CD4-positive, alpha-beta T cell treated with Interleukin-10 for 1 hour (primary cell): Measurements from ENCODE around the gene XNDC1N.

Experiments used
- DNase-seq: peaks from one replicate; pipeline ENCODE4 v3.0.0-alpha.2; 2020

XNDC1N gene, protein sequence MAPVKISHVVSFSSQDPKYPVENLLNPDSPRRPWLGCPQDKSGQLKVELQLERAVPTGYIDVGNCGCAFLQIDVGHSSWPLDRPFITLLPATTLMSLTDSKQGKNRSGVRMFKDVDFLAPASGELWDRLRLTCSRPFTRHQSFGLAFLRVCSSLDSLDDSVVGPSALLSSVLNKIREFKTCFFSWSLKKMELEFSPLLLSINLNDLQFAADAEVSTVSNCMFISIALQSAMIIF

DNA sequence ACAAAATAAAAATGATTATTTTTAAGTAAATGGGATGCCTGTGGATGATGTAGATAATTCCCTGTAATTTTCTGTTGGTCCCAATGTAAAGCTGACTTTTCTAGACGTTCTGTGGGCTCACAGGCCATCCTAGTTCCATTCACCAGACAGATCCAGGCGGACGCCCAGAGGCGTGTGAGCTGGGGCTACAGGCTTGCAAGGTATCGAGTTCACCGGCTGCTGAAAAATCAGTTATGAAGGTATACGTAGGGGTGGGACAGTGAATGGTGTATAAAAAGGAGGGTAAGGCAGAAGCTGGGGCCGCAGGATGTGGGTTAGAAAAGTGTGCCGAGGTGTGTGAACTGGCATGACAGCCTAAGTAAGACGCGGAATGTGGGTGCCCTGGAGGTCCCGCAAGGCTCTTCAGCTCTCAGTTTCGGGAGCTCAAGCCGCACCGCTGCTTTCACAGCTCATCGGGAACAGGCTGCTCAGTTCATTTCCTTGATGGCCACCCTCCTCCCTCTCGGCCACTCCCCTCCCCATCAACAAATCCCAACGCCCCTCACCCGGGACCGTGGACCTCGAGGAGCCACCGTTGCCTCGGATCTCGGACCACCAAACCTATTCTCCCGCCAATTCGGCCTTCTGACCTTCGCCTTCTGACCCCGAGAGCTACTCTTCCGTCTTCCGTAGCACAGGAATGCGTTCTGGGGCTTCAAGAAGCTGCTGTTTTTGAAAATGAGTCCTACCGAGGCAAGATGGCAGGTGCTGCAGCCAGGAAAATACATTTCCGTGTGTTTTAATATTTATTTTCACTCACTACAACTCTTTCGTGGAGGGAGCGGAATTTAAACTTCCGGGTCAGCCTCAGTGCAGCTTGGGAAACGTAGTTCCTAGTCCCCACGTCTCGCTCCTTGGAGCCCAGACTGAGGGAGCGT lies at the start of gene XNDC1N:
Gene XNDC1N (minus strand): TSS at position 775 of the 917 bp plus-strand sequence. CDS start 5,241 bp downstream, outside the sequence.
- DNase-seq = peak; percentile 66

DNA sequence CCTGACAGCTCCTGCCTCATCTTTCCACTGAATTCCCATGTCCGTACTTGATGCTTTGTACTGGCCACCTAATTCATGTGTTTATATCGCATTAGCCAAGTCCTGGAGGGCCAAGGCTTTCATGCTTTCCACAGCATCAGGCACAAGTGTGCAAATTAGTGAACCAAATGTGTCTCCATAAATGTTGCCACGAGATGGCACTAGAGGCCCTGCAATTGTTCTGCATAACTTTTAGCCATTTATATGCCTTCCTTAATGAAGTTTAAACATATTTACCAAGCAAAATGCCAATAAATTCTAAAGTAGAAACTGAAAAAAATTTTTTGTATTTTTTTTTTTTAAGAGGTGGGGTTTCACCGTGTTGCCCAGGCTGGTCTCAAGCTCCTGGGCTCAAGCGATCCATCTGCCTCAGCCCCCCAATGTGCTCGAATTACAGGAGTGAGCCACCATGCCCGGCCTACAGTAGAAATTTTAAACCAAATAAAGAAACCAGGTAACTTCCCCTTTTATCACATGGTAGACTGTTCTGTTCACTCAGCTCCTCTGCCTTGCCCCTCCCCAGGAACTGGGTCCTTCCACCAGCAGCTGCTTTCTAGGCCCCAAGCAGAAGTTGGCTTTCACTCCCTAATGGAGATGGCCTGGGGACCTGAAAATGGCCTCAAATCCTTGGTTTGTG lies 49.5 kb upstream of the XNDC1N start:
- peak; percentile 67 for DNase-seq

DNA sequence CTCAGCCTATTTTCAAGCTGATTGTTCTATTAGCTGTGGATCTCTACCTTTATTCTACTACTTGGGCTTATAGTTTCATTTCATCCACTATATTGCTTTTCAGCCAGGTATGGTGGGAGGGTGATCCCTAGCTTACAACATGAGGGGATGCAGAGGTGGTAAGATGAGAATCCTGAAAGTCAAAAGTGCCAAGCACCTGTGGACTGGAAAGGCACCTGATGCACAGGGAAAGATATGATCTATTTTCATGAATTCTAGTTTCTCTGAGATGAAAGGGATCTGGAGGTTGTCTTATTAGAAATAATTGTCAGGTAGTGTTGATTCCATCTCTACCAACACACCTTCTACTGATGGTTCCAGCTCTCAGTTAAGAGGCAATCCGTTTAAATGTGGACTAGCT lies 48.7 kb upstream of the XNDC1N start:
- no peak for DNase-seq

DNA sequence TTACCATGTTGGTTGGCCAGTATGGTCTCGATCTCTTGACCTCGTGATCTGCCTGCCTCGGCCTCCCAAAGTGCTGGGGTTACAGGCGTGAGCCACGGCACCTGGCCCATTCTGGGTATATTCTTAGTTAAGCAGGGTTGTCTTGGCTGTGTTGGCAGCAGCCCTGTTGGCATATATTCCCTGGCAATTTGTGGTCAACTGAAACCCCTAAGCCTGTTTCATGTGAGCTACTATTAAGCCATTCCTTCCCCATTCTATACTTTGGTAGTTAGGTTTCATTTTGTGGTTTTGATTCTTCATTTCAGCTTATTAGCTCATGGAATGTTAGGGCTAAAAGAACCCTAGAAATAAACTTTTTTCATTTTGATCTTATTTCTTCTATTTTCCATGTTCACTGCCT lies 48.2 kb upstream of the XNDC1N start:
- DNase-seq = no peak

DNA sequence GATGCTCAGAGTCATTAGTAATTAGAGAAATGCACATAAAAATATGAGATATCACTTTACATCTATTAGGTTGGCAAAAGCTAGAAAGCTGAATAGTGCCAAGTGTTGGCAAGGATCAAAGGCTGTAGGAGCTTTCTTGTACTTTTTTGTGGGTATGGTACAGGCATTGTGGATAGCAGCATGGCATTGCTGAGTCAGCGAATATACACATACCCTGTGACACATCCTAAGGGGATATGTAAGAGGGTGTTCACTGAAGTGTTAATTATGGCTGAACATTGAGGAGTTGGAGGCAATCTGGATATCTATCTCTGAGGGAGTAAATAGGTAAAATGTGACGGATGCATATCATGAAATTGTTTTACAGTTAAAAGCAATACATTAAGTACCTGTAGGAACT lies 43.3 kb upstream of the XNDC1N start:
- no peak for DNase-seq

DNA sequence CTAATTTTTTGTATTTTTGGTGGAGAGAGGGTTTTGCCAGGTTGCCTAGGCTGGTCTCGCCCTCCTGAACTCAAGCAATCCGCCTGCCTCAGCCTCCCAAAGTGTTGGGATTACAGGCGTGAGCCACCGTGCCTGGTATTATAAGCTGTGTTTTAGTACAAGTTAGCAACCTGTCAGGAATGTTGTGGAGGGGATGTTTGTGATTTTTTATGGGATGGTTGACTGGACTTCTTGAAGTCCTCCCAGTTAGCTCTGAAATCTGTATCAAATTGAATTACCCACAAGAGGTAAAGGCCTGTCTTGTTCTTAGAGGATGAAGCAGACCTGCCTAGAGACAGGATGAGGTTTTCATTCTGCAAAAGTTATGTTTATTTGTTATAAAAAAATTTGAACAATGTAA lies 36.2 kb upstream of the XNDC1N start:
- no peak for DNase-seq

DNA sequence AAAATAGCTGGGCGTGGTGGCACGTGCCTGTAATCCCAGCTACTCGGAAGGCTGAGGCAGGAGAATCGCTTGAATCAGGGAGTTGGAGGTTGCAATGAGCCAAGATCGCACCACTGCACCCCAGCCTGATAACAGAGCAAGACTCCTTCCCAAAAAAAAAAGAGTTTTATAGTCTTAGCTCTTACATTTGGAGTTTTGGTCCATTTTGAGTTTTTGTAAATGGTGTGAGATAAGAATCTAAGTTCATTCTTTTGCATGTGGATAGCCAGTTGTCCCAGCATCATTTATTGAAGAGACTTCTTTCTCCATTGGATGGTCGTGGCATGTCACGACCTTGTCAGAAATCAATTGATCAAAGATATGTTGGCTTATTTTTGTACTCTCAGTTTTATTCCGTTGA lies 35.1 kb upstream of the XNDC1N start:
- DNase-seq = no peak

DNA sequence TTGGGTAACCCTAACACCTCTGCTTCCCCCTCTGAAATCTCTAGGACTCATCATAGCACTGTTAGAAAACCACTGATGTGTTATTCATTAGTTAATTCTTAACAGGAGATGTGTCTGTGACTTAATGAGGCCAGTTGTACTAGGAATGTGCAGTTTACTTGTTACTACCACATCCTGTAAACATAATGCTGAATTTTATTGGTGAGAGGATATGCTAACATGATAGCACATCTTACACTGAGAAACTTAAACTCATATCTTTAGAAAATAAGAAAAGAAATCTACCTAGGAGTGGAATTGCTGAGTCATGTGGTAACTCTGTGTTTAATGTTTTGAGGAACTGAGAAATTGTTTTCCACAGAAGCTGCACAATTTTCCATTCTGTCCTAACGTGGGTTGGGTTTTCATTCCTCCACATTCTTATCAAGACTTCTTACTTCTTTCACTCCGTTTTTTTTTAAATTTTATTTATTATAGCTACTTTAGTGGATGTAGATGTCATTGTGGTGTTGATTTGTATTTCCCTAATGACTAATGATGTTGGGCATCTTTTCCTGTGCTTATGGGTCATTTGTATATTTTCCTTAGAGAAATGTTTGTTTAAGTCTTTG lies 34.1 kb upstream of the XNDC1N start:
- no peak for DNase-seq

DNA sequence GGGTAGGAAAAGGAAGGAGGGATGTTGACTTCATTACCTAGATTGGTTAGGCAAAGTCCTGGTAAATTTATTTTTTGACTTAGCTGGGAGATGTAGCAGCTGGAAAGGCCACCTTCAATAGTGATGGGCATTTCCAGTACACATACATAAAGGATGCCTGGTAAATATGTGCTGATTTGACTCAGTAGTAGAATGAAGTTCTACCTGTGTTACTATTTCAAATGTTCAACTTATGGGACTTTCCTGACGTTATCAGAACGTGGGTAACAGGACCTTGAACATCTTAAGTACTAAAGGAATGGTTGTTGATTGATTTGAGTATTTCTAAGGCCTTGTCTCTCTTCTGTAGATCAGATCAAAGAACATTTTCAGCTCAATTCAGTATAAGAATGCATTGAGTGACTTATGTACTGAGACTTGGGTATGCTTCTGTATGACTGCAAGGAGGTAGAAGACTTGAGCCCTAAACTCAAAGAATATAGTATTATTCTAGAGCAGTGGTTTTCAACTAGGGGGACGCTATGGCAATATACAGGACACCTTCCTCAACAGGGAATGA lies 27.6 kb upstream of the XNDC1N start:
- no peak for DNase-seq

DNA sequence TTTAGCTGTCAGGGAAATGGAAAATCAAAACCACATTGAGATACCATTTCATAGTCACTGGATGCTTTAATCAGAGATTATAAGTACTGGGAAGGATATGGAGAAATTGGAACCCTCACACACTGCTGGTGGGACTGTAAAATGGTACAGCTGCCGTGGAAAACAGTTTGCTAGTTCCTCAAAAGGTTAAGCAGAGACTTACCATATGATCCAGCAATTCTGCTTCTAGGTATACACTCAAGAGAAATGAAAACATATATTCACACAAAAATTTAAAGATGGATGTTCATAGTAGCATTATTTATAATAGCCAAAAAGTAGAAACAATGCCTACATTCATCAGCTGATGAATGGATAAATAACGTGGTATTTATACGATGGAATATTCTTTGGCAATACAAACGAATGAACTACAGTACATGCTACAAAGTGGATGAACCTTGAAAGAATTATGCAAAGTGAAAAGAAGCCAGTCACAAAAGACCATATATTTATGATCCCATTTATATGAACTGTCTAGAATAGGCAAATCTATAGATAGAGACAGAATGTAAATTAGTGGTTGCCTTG lies 23.4 kb upstream of the XNDC1N start:
- DNase-seq = no peak

DNA sequence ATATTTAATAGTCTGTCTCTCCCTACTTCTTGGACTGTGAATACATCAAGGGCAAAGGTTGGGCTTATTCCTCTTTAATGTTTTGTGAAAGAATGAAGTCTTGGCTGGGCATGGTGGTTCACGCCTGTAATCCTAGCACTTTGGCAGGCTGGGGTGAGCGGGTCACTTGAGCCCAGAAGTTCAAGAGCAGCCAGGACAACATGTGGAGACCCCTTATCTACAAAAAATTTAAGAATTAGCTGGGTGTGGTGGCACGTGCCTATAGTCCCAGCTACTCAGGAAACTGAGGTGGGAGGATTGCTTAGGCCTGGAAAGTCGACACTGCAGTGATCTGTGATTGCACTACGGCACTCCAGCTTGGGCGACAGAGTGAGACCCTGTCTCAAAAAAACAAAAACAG lies 20.6 kb upstream of the XNDC1N start:
- no peak for DNase-seq

DNA sequence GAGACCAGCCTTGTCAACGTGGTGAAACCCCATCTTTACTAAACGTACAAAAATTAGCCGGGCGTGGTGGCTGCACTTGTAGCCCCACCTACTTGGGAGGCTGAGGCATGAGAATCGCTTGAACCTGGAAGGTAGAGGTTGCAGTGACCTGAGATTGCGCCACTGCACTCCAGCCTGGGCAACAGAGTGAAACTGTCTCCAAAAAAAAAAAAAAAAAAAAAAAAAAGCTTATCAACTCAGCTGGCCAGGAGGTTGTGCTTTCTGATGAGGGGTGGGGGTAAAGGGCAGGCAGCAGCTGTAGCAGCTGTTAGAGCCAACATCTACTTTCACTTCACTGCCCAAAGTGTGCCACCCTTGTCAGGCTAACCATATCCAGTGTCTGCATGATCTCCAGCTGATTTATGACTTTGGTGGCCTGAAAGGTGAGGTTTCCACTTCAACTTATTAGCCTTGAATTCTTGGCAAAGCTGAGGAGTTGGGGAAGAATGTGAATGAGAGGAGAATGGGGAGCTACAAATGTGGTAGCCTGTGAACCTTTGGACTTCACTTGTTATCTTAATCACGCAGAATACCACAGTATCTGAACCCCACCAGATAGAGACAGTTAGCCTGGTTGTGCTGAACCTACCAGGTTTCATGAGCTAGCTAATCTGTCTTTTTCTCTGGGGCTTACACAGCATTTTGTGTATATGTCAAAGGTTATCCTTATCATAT lies 20.1 kb upstream of the XNDC1N start:
- no peak for DNase-seq

DNA sequence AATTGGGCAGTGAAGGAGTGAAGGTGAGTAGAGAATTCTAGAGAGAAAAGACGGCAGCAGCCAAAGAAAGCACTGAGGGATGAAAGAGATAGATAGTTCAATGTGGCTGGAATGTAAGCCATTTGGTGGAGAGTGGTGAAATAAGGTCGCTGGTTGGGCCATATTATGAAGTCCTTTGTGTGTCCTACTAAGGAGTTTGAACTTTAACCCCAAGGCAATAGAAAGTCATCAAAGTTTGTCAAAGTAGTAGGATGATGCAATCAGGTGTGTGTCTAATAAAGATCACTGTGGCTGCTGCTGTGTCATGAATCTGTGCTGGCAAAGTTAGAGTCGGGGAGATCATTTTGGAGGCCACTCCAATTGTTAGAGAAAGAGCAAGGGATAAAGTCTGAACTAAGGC lies 19.1 kb upstream of the XNDC1N start:
- no peak for DNase-seq

DNA sequence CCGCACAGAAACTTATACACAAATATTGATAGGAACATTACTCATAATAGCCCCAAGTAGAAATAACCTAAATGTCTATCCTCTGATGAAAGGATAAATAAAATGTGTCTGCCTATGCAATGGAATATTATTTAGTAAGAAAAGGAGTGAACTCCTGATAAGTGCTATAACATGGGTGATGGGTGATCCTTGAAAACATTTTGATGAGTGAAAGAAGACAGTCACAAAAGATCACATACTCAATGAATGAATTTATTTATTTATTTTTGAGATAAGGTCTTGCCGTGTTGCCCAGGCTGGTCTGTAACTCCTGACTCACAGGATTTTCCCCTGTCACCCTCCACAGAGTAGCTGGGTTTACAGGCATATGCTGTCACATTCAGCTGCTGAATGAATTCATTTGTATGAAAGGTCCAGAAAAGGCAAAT lies 17.8 kb upstream of the XNDC1N start:
- DNase-seq = no peak

DNA sequence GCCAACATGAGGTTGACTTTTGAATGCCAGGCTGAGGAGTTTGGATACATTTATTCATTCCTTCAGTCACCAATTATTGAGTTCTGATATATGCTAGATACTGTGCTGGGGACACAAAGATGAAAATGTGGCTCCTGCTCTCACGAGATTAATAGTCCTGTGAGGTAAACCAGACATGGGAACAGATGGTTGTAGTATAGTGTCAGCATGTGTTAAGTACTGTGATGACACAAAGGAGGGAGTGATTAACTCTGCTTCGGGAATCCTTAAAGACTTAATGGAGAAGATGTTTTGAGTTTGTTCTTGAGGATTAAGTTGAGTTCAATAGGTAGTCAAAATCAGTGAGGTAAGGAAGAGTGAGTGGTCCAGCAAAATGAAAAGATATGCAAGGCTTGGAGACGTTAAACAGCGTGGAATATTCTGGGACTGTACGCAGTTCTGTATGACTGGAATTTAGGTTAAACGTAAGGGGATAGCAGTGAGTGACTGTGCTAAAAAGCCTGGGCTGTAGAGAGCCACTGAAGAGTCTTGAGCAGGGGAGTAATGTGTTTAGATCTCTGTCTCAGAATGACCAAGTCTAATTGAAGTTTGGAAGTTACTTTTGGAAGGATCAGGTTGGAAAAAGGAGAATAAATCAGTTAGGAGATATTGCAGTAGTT lies 12.3 kb upstream of the XNDC1N start:
- no peak for DNase-seq

DNA sequence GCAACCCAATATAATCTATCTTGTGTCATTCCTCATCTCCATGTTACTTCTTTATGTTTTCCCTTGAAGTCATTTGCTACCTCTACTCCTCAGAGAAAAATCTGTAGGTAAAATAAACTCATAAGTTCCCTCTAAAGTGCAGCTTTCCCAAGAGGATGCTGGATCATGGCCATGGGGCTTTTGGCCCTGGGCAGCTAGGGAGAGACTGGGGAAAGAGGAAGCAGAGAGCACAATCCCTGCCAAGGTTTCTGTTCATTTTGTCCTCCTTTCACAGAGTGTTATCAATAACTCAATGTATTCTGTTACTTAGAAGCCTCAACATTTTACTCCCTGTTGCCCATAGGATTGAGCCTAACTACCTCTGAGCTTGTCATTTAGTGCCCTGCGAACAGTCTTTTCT lies 9.4 kb upstream of the XNDC1N start:
- DNase-seq = no peak

DNA sequence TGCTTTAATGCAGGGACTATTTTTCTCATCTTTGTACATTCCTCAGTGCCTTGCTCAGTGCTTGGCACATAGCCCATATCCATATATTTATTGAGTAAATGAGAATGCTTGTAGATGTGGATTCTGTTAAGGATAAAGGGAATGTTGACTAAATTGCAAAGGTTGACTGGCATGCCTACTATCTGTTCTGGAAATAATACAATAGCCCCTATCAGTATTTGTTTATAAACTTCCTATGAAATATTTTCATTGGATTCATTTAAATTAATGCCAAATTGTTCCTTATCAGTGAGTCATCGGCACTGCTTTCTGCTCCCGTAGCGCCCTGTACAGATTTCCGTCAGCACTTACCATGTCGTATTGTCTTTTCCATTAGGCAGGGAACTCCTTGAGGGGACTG lies 8.4 kb upstream of the XNDC1N start:
- no peak for DNase-seq

DNA sequence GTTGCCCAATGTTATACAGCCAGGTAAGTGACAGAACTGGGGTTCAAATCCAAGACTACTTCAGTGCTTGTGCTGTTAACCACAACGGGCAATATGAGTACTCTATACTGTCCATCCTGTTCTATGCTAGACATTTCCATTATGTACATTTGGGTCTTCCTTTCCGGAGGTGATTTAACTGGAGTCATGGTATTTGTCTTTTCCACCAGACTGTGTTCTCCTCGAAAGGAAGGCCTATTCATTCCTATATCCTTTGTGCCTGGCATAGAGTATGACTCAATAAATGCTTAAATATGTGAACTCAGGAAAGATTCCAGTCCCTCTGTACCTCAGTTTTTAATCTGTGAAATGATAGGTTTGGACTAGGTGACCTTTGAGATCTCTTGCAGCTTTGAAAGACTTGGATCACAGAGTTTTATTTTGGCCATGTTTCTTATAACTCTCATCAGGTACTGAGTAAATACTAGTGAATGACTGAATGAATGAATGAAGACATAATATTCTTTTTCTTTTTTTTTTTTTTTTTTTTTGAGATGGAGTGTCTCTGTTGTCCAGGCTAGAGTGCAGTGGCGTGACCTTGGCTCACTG lies 7.0 kb upstream of the XNDC1N start:
- DNase-seq = no peak

DNA sequence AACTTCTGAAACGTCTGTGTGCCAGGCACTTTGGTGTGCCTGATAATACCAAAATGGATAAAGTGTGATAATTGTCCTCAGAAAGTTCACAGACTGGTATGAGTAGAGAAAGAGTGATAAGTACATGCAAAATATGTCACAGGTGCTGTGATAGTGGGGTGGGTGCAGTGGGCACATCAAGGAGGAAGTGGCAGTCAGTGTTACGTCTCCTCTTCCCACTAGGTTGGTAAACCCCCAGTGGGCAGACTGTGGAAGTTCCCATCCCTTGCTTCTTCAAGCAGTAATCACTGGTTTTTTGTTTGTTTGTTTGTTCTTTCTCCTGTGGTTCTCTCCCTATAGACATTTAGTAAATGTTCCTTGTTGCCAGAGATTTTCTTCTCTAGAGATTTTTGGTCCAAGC lies 5.8 kb upstream of the XNDC1N start:
- peak; percentile 8 for DNase-seq

DNA sequence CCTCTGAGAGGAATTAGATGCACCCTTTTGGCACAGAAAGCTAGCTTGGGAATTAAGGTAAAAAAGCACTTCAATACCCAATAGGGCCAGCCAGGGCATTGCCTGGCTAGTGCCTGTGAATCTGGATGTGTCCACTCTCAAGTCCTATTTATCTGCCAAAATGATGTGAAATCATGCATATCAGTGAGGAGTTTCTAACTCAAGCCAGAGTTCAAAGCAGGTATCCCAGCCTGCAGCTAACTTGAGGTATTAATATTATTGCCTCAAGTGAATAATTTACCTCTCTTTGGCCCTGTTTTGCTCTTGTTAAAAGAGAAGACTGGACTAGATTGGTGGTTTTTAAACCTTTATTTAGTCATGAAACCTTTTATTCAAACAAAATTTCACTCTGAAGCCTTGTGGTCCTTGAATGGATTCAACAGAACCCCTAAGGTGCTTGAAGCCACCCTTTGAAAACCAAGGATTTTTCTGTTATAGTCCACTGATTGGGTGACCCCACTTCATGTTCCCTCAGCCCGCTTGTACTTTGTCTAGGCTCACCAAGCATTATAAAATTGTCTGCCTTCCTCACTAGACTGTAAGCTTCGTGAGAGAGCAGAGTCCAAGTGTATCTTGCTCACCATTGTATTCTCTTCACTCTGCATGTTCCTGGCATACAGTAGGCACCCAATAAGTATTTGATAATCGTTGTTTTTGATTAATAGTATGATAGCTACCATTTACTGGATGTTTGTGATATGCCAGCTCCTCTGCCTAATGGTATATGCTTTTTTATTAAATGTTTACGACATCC lies 4.9 kb upstream of the XNDC1N start:
- DNase-seq = no peak
